ENCODE measurements around the gene THG1L. TPM values are rescaled to one million over a fixed set of nuclear protein-coding genes. Genes with fewer than 3 reads are reported as not detected.

THG1L gene
- polyA plus RNA-seq, 1 of the 3 experiments (the other 2 are of a cell fraction), result 37.0 TPM

DNA sequence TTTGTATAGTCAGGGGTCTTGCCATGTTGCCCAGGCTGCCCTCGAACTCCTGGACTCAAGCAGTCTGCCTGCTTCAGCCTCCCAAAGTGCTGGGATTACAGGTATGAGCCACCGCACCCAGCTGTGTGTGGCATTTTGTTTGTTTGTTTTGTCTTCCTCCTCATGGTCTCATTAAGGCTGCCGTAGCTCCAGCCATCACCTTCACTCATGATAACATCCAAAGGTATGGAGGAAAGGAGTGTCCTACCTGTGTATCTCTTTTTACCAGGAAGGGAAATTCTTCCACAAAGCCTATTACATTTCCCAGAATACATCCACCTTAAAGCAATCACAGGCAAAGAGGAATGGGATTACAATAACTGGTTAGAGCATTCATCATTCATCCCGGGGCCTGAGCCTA is 39.4 kb downstream of the THG1L start (continued):
- TF ChIP-seq, protein P1, sequence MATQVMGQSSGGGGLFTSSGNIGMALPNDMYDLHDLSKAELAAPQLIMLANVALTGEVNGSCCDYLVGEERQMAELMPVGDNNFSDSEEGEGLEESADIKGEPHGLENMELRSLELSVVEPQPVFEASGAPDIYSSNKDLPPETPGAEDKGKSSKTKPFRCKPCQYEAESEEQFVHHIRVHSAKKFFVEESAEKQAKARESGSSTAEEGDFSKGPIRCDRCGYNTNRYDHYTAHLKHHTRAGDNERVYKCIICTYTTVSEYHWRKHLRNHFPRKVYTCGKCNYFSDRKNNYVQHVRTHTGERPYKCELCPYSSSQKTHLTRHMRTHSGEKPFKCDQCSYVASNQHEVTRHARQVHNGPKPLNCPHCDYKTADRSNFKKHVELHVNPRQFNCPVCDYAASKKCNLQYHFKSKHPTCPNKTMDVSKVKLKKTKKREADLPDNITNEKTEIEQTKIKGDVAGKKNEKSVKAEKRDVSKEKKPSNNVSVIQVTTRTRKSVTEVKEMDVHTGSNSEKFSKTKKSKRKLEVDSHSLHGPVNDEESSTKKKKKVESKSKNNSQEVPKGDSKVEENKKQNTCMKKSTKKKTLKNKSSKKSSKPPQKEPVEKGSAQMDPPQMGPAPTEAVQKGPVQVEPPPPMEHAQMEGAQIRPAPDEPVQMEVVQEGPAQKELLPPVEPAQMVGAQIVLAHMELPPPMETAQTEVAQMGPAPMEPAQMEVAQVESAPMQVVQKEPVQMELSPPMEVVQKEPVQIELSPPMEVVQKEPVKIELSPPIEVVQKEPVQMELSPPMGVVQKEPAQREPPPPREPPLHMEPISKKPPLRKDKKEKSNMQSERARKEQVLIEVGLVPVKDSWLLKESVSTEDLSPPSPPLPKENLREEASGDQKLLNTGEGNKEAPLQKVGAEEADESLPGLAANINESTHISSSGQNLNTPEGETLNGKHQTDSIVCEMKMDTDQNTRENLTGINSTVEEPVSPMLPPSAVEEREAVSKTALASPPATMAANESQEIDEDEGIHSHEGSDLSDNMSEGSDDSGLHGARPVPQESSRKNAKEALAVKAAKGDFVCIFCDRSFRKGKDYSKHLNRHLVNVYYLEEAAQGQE (IDR thresholded peaks at IDR 0.05; ENCODE audit: low read depth, low read length), result no peak
- no peak for TF ChIP-seq TCF12 (IDR thresholded peaks at IDR 0.05)
- no peak for TF ChIP-seq ZBTB33 (IDR thresholded peaks at IDR 0.05; ENCODE audit: borderline replicate concordance, low read depth)

DNA sequence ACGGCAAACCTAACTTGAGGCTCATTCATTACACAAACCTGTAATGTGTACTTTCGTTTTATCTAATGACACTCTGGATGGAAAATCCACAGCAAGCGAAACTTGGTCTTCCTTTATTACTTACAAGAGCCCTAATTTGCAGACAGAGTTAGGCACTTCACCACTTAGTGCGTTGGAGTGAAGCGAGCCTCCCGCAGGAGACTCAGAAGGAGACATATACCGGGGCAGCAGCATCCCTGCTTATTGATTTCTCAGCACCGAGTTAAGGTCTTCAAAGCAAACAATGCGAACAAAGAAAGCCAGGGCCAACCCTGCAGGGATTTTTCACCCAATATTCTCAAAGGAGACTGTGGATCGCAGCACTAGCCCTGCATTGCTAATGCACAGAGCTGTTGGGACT is 40.9 kb downstream of the THG1L start:
- H4K20me1 ChIP-seq (ENCODE audit: insufficient read depth), result no peaks in the 10 kb centered on the region
- POLR2A ChIA-PET, result no interaction called here
- no peaks in the 10 kb centered on the region for H3K4me1 ChIP-seq (ENCODE audit: control insufficient read depth in 1 of 2, insufficient read depth in 2 of 2, low read depth in 1 of 2, low read length in 1 of 2)
- no peak overlapping the region for H2AFZ ChIP-seq (ENCODE audit: low read depth)
- 88% methylated on average over 10 of the region's 10 CpGs for WGBS (ENCODE audit: low lambda C conversion rate)
- H3K79me2 ChIP-seq (ENCODE audit: insufficient read depth), result no peaks in the 10 kb centered on the region
- no peaks in the 10 kb centered on the region for H3F3A ChIP-seq (replicated peaks; ENCODE audit: insufficient read depth)
- H3K4me3 ChIP-seq (ENCODE audit: low read depth in 2 of 2, low read length in 1 of 2), result no peak overlapping the region
- TF ChIP-seq PBX3 (IDR thresholded peaks at IDR 0.05) (no peak), CHD2 (IDR thresholded peaks at IDR 0.05; ENCODE audit: low read length, partially characterized antibody) (no peak), EP300 (IDR thresholded peaks at IDR 0.05; ENCODE audit: borderline replicate concordance in 1 of 2, low read depth in 1 of 2, low read length in 1 of 2) (no peak), MAX (IDR thresholded peaks at IDR 0.05; ENCODE audit: low read depth) (no peak), ELF1 (IDR thresholded peaks at IDR 0.05) (no peak), SIN3A (IDR thresholded peaks at IDR 0.05; ENCODE audit: borderline replicate concordance, low read depth, low read length) (no peak), GABPA (IDR thresholded peaks at IDR 0.05; ENCODE audit: low read depth) (no peak), MEF2A (IDR thresholded peaks at IDR 0.05; ENCODE audit: borderline replicate concordance, low read depth) (no peak), POLR2AphosphoS5 (IDR thresholded peaks at IDR 0.05; ENCODE audit: low read depth, low read length) (no peak), IRF3 (IDR thresholded peaks at IDR 0.05; ENCODE audit: low read depth, low read length) (no peak), TCF12 (IDR thresholded peaks at IDR 0.05) (no peak), TEAD4 (IDR thresholded peaks at IDR 0.05; ENCODE audit: borderline replicate concordance, insufficient read depth) (no peak), NFIC (IDR thresholded peaks at IDR 0.05; ENCODE audit: borderline replicate concordance) (no peak), FOXJ3 (CRISPR knock-in tag; IDR thresholded peaks at IDR 0.05) (no peak)
- no peaks in the 10 kb centered on the region for H3K9me3 ChIP-seq
- CTCF ChIA-PET, result interaction anchor here (1.2 to 5.1 kb wide), 3 partner anchors 10 to 11 kb away, joined by 3 to 28 read pairs (median 3); no protein-coding TSS in a partner anchor
- H3K4me2 ChIP-seq, result no peak overlapping the region
- no peaks in the 10 kb centered on the region for H3K36me3 ChIP-seq (replicated peaks in 1 of 2; ENCODE audit: control insufficient read depth in 1 of 2, insufficient read depth in 2 of 2, low read length in 1 of 2)
- no peak overlapping the region for H3K9ac ChIP-seq
- H3K27ac ChIP-seq (ENCODE audit: low read depth in 2 of 2, low read length in 1 of 2), result no peak overlapping the region
- no peaks in the 10 kb centered on the region for H3K27me3 ChIP-seq (ENCODE audit: insufficient read depth)
- no peaks in the 10 kb centered on the region for H3K9me2 ChIP-seq
- DNase-seq, result no peak

Data from SK-N-SH (cell line).